HG03354 (cell line): ENCODE measurements around the gene MRPL40.

Source experiments
- ATAC-seq: cut with Tn5 transposase; IDR thresholded peaks from one replicate; pipeline ENCODE4 v1.9.1; 2021; ENCODE audit warnings: mild to moderate bottlenecking; ENCODE audit not compliant: unreplicated experiment, poor library complexity, severe bottlenecking

Gene MRPL40

DNA sequence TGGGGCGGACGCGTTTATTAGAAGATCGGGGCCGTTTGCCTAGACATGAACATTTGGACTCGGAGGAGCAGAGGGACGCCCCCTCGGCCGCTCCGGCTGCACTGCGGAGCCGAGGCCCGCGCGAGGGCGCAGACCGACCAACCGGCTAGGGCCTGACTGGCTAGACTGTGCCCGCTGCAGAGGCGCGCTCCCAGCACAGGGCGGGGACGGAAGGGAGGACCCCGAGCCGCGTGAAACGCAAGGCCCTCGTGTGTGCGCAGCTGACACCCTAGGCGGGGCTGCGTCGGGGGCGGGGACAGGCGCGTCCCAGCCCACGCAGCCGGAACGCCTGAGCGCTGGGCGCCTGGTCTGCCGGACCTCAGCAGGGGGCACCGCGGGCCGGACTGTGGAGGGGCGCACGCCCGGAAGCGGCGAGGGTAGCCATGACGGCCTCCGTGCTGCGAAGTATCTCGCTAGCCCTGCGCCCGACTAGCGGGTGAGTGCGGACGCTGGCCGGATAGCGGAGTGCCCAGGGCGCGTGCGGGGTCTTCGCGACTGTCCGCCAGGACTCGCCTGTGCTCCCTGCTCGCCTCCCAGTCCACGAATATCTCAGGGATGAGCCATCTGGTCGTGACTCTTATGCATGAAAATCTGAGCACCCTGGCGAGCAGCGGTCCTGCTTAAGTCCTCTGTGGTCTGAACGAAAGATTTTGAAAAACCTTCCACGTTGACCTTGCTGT, at the start of gene MRPL40:
MRPL40 (plus strand) TSS at position 413 of the 719 bp plus-strand sequence; CDS start at position 423, 10 bp downstream.
- ATAC-seq, result peak; percentile 81

DNA sequence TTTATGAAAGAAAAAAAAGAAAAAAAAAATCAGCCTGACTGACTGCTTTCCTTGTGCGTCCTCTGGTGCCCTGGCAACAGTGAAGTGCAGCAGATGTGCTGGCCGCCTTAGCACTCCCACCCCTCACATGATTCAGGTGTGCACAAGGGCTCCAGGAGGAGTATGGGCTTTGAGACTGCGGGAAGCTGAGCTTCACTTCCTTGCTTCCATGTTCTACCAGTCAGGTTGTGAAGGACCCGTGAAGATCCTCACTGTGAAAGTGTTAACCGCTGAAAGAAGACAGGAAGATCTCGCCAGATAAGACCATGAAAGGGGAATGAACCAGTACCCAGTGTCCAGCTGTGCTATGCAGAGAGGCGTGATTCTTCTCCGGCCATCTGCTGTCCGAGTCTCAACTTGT, 49.1 kb upstream of the MRPL40 start:
- no peak for ATAC-seq

GRCh38 chr22:19385221-19385906, 47.0 kb upstream of the MRPL40 start:
- no peak for ATAC-seq

DNA sequence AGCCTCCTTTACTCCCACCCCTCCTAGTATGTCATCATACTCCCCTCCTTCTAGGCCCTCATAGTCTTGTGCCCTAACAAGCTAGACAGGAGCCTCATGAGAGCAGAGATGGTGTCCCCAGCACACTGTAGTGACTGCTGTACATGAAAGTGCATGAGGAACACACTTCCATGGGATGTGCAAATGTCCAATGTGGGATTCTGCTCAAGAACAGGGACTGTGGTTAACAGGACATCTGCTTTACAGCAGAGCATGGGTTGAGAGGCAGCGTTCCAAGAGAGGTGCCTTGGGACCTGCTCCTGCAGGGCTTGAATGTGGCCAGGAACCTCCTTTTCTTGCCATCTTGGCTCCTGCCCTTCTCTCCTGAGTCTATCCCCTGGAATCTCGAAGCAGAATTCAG, 46.1 kb upstream of the MRPL40 start:
- ATAC-seq, result no peak

- no peak for ATAC-seq
Measured at GRCh38 chr22:19387038-19387437, 45.3 kb upstream of the MRPL40 start.

DNA sequence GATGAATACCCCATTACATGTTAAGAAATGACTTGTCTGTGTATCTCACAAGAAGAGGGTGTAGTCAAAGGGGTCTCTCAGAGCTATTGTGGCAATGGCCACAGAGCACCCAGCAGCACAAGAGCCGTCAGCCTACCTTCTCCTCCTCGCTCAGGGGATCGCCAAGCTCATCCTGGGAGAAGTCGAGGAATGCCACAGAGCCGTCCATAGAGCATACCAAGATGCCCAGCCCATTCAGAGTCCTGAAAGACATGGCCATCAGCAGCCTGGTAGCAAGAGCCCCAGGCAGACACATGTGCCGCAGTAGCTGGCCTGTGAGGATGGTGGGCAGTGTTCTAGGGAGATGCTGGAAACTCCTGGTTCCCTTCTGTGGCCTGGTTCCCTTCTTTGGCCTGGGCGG, 44.8 kb upstream of the MRPL40 start:
- no peak for ATAC-seq

DNA sequence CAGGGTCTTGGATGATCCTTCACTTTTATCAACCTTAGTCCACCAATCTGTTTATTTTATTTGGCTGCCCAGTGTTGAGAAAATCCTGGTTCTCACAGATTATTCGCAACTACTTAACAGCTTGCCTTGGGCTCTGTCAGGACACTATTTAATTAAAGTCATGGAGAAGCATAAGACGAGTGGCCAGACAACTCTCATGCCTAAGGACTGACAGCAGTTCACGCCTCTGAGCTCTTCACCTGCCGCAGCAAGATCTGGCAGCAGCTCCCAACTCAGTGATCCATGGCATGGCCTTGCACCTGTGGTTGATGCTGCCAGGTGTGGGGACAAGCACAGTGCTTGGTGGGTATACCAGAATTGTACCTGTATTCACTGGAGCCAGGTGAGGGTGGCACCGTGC, 38.6 kb upstream of the MRPL40 start:
- ATAC-seq, result no peak

DNA sequence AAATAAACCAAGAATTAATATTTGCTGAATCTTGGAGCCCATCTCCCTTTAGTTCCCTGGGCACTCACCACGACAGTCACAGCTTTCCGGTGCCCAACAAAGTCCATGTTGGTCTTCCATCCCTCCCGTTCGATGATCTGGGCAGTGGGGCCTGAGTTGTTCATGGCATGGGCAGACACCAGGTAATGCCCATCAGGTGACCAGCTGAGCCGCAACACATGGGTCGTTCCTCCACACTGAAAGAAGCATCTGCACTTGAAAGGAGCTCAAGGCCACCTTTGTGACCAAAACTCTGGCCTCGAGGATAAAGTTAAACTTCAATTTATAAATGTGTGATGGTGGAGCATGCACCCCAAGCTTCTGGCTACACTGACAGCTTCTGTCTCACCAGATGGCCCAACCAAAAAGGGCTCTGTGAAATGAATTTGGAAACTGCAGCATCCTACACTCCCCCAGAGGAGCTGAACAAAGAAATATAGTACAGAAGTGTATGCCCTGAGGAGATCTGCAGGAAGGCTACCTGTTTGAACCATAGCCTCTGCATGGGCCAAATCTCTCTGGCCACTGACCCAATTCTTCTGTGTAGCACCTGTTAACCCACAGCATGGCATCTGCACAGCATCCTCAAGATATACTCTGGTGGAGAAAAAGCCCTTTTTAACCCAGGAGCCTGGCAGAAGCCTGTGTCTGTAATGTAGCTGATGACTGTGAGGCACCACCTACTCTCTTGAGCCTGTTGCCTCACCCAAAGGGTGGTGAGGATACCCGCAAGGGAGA, 37.9 kb upstream of the MRPL40 start:
- ATAC-seq, result no peak

- ATAC-seq, result no peak
Measured at GRCh38 chr22:19395276-19395675, 37.1 kb upstream of the MRPL40 start.

DNA sequence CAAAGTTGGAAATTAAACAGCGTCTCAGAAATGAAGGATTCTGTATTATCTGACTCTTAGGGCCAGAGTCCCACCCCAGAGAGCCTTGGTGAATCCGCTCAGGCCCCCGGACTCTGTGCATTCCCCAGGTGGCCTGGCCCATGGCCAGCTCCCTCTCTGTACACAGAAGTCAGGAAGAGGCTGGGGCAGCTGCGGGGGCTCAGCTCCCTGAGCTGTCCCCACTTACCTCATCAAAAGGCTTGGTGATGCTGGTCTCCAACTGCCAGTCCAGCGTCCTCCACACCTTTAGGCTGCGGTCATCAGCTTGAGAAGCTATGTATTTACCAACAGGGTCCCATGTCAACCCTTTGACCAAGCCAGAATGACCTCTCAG, 35.8 kb upstream of the MRPL40 start:
- no peak for ATAC-seq

DNA sequence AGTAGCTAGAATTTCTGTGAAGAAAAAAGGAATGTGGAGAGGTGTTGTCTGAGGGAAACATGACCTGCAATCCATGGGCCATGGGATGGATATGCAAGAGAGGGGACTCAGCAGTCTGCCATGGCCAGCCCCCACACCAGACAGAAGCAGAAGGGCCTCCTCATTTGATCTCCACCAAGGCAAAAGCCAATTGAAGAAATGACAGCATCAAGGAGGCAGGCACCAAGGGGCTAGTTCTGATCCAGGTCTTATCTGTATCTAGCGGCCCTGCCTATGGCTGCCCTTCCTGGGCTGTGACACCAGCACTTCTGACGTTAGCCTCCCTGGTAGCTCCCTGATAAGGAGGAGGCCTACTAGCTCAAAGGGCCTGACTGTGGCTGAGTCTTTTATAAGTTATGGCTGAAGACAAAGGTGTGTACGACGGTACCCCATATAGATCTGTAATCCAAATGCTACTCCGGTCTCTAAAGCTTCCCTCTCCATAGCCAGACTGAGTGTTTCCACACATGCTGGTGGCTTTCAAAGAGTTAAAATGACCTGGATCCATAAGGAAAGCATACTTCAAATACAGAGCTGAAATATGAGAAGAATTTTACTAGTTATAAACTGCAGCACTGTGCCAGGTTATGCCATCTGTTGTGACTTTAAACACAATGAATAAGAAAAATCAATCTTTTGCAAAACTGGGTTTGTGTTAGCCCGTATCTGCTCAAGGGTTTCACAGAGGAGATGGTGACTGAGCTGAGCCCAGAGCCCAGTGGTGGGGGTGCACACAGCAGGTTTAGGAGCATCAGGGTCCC, 35.2 kb upstream of the MRPL40 start:
- no peak for ATAC-seq

GRCh38 chr22:19397734-19398104, 34.6 kb upstream of the MRPL40 start:
- no peak for ATAC-seq

GRCh38 chr22:19398206-19398605, 34.1 kb upstream of the MRPL40 start:
- no peak for ATAC-seq

- ATAC-seq, result no peak
Measured at GRCh38 chr22:19398652-19399051, 33.7 kb upstream of the MRPL40 start.

GRCh38 chr22:19400881-19401280, 31.5 kb upstream of the MRPL40 start:
- no peak for ATAC-seq

GRCh38 chr22:19401483-19401882, 30.9 kb upstream of the MRPL40 start:
- no peak for ATAC-seq

GRCh38 chr22:19402642-19403191, 29.6 kb upstream of the MRPL40 start:
- ATAC-seq, result no peak

DNA sequence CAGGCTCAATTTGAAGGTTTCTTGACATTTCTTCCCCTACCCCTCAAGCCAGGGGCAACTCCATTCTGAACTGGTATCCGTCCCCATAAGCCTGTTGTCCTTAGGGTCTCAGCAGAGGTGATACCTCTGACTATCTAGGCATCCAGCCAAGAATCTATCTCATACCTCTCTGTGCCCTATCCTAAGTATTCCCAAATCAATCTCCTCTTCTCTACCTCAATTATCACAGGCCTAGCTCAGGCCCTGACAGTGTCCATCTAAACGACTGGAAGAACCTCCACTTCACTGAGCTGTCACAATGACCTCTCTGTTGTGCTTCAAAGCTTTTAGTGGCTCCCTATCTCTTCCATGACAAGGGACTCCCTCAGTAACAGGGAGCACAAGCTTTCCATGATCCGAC, 27.7 kb upstream of the MRPL40 start:
- ATAC-seq, result no peak

- ATAC-seq, result no peak
Measured at GRCh38 chr22:19405133-19405532, 27.2 kb upstream of the MRPL40 start.

DNA sequence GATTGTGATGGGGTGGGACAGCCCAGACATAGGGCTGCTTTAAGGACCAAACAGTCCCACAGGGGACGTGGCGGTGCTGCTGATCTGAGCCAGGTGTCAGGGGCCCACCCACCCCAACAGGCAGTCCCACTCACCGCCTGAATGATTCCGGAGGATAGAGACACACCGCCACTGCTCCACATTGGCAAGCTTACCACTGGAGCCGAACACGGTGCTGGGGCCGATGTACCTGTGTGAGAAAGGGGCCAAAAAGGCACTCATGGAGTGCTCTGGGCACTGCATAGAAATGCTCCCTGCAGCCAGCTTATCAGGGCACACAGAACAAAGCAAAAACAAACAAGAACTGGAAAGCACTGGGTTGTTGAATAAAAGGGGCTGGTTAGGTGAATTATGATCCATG, 26.7 kb upstream of the MRPL40 start:
- no peak for ATAC-seq
